IPS DF 4.7 (cell line): ENCODE results near the gene ZMIZ1.

ENCODE experiments used
- DNase-seq: peaks from one replicate; pipeline ENCODE4 v3.0.0-alpha.2; 2013; ENCODE audit warnings: low spot score; ENCODE audit errors: extremely low read depth

ZMIZ1 gene

DNA sequence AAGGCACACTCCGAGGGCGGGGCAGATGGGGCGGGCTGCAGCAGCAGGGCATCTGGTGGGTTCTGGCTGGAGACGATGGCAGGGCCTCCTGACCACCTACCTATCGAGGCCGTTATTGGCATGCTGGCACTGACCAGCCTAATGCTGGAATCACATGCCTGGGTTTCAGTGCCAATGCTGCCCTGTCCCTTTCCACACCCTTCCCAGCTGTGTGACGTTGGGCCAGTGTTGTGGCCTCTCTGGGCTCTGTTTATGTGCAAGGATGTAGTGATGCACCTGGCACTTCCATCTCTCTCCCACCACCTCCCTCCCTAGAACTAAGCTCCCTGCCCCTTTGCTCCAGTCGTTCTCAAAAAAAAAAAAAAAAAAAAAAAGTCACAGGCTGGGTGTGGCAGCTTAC is 132.9 kb downstream of the ZMIZ1 start:
- DNase-seq: no peak

DNA sequence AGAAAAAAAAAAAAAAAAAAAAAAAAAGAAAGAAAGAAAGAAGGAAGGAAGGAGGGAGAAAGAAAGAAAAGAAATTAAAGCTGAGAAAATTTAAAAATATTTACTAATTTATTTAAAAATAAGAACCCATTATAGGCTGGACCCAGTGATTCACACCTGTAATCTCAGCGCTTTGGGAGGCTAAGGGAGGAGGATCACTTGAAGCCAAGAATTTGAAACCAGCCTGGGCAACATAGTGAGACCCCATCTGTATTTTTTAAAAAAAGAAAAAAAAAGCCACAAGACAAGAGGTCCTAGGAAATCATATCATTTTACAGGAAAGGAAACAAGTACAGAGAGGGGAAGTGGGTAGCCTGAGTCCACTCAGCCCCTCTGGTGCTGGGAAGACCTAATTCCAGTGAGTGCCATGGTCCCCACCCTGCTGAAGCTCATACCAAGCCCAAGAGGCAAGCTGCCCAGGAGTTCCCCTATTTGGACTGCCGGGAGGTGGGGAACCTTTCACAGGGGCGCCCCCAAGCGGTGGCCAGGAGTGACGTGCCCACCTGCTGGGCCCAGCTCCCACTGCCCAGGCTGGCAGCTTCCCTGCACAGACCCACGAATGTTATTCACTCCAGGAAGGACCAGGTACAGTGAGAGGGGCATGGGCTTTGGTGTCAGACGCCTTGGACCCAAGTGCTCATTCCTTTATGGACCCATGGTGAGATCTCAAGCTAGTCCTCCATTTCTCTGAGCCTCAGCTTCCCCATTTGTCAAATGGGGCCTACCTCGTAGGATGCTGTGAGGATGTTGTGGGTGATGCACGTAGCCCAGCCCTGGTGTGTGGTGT is 133.6 kb downstream of the ZMIZ1 start:
- no peak for DNase-seq

- no peak for DNase-seq
These were observed 134.4 kb downstream of the ZMIZ1 start for GRCh38 chr10:79203014-79203644.

GRCh38 chr10:79203833-79204232 is 135.1 kb downstream of the ZMIZ1 start:
- no peak for DNase-seq

DNA sequence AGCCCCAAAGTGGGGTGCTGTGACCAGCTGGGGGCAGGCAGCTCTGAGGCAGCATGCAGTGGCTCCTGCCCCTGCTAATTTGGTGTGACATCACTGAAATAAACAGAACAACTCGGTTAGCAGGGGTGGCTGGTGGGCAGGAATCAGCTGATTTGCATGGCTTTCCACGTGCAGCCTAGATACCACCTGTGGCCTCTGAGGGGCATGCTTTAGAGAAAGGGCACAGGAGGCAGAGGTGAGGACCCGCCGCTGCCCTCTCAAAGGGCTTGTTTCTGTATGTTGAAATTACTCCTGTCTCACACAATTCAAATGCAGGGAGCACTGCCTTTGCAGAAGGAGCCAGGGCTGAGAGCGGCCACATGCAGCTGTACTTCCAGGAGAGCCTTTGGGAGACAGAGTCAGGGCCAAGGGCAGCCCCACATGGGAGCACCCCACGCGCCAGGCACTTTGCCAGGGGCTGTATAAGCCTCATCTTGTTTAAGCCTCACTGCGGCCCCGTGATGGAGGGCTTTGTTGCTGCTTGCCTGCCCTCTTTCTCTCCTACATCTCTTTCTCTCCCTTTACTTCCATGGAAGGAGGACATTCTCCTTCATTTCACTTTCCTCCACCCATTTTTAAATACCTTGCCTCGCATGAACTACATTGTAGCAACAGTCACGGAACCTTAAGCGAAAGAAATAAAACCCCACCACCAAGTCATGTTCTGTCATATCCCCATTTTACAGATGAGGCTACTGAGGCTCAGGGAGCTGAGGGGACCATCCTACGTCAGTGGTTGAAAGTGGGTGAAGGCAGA is 137.7 kb downstream of the ZMIZ1 start:
- DNase-seq: no peak

DNA sequence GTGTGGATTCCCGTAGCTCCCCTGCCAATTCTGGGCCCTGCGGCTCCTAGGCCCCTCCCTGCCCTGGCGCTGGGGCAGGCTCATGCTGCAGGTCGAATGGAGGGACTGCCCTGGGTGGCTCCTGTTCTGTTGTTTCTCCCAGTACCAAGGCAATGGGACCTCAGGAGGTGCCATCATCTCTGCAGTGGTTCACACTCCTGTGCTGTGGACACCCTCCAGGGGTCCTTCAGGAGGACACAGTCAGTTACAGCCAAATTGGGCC is 138.3 kb downstream of the ZMIZ1 start:
- DNase-seq: no peak

DNA sequence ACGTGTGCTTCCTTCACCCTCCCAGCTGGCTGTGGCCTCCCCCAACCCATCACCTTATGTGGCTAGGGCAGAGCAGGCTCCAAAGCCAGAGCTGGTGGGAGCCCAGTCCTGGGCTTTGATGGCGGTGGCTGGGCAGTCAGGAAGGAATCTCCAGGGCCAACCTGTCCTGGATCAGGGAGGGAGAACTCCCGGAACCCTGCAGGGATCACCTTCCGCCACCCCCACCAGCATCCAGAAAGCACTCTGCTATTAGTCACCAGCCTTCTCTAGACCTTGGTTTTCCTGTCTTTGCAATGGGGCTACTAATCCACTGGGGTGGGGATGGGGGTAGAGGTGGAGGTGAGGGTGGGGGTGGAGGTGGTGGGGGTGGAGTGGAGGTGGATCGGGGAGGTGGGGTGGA is 139.0 kb downstream of the ZMIZ1 start:
- no peak for DNase-seq

- no peak for DNase-seq
These were observed 139.7 kb downstream of the ZMIZ1 start for GRCh38 chr10:79208251-79208983.

GRCh38 chr10:79209340-79209739 is 140.6 kb downstream of the ZMIZ1 start:
- no peak for DNase-seq

GRCh38 chr10:79209831-79210230 is 141.1 kb downstream of the ZMIZ1 start:
- no peak for DNase-seq

- DNase-seq: no peak
These were observed 141.9 kb downstream of the ZMIZ1 start for GRCh38 chr10:79210672-79211071.

DNA sequence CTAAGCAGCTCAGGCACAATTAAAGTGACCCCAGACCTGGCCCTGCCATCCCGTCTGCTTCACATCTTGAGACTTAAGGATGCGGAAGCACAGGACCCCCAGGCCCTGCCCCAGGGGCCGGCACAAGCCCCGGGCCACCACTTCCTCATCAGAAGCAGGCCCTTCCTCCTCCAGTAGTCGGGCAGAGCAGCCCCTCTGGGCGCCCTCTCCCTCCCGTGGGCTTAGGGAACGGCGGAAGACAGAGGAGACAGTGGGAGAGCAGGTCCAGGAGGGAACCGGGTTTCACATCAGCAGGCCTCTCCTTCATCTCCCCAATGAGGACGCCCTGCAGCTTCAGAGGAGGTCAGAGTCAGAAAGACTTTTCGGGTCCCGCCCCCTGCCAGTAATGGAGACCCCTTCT is 142.8 kb downstream of the ZMIZ1 start:
- DNase-seq: no peak

DNA sequence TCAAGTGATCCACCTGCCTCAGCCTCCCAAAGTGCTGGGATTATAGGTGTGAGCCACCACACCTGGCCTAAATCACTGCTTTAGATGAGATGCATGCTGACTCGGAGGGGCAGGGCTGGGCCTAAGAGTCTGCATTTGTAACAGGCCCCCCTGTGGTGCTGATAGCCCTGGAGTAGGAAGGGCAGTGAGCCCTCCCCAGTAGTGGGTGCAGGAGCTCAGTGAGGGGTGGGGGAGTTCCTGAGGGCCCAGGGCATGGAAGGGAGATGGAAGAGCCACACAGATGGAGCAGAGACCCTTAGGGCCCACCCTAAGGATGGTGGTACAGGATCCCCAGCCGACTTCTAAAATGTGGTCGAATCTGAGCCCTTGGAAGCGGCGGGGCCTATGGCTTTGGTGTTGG is 146.8 kb downstream of the ZMIZ1 start:
- DNase-seq: no peak

DNA sequence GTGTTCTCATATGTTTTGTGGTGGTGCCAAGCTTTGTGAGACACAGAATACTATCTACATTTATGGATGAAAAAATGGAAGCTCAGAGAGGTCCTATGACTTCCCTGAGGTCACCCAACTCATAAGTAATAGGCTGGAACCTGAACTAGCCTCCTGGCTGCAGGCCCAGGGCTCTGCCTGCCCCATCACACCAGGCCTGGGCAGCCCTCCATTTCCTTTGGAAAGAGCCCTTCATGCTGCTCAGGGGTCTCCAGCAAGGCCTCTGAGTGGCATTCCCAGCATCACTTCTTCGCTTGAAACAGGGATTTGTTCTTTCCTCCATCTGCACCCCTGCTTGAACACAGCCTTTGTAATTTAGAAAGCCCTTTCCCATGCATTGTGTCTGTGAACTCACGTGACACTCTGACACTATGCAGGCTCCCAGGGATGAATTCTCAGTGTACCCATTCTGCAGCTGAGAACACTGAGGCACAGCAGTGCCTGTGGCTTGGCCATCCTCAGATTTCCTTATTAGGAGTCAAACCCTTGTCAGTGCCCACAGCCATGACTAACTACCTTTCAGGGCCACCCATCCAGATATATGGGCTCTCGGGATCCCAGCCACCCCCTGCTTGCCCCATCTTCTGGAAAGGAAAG is 150.7 kb downstream of the ZMIZ1 start:
- no peak for DNase-seq

DNA sequence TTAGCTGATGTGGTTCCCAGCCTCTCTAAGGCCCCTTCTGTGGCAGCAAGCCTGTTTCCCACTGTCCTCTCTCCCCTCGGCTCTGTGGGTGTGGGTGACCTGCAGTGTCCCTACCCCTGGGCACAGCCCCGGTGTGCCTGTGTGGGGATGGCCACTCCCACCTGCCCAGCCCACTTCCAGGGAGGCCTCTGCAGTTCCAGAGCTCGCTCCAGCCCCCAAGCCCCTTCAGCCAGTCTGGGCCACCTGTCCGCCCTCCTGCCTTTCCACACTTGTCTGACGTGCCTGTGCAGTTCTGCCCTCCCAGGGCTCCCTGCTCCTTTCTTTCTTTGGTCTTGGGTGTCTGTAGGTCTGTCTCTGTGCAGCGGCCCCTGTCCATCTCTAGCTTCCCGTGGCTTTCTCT is 151.5 kb downstream of the ZMIZ1 start:
- no peak for DNase-seq

GRCh38 chr10:79221110-79222051 is 152.6 kb downstream of the ZMIZ1 start:
- no peak for DNase-seq

- no peak for DNase-seq
These were observed 153.4 kb downstream of the ZMIZ1 start for GRCh38 chr10:79222186-79222585.

DNA sequence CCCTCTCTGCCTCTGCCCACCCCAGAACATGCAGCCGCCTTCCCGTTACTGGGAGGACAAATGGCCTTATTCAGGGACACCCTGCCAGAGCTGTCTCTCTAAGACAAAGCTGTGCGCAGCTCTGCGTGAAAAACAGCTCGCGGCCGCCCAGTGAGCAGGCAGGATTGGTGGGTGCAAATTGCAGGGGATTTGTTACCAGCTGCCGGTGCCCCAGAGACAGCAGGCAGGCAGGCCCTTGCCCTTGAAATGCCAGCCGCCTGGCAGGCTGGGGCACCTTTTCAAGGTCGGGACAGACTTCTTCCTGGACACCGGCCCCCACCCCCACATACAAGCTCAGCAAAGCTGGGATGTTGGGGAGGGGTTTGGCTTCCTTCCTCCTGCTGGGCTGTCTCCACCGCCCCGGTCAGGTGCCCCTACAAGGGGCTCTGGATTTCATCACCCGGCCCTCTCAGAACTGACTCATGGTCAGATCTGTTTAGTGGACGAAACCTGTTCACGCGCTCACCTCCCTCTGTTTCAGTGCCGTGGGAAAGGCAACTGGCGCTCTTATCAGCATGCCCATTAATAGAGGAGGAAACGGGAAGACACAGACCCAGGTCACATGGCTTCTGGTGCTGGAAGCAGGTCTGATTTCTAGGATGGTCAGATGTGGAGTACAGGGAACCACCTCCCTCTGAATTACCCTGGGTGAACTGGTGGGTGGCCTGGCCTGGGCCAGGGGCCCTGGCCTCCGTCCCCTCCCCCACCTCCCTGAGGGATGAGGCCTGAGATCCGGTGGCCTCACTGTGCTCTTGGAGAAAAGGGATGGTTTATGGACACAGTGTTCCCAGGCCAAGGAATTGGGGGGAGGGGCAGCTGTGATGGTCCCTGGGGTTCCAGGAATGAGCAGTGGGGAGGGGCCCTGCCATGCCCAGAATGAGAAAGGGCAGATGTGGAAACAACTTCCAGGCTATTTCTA is 154.6 kb downstream of the ZMIZ1 start:
- no peak for DNase-seq
